ENCODE results near the gene KLHL22.
"Not testable (repeated sequence)": the region's sequence is repeated elsewhere in the genome, so short reads cannot be mapped to it uniquely, and the experiment has no call there.

Gene KLHL22

DNA sequence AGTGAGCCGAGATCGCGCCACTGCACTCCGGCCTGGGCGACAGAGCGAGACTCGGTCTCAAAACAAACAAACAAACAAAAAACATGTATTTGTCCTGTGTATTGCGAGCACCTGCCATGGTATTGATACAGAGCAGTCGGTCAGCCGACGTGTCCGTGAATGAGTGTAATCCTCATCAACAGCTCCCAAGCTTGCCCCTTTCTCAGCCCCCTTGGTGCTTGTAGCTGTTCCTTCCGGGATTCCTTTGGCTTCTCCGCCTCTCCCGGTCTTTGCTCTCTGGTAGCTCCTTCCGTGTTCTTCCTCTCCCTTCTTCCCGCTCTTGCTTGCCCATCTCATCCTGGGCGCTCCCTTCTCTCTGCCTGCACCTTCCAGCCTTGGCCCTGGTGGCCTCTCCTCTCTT is 90.7 kb downstream of the KLHL22 start:
- DNase-seq = no peak

DNA sequence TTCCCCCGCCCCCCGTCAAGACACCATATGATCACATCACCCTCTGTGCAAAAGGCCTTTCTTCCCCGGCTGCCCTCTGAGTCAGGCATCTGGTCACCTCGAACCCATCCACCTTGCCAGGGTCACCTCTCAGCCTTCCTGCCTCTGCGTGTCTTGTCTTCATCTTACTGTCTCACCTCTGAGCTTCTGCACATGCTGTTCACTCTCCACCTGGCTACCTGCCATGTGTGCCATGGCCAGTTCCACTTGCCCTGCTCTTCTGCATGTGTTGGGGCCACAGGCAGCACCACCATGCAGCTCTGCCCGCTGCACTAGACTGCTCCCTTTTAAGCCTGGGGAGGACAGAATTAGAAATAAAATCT is 91.8 kb downstream of the KLHL22 start:
- no peak for DNase-seq

DNA sequence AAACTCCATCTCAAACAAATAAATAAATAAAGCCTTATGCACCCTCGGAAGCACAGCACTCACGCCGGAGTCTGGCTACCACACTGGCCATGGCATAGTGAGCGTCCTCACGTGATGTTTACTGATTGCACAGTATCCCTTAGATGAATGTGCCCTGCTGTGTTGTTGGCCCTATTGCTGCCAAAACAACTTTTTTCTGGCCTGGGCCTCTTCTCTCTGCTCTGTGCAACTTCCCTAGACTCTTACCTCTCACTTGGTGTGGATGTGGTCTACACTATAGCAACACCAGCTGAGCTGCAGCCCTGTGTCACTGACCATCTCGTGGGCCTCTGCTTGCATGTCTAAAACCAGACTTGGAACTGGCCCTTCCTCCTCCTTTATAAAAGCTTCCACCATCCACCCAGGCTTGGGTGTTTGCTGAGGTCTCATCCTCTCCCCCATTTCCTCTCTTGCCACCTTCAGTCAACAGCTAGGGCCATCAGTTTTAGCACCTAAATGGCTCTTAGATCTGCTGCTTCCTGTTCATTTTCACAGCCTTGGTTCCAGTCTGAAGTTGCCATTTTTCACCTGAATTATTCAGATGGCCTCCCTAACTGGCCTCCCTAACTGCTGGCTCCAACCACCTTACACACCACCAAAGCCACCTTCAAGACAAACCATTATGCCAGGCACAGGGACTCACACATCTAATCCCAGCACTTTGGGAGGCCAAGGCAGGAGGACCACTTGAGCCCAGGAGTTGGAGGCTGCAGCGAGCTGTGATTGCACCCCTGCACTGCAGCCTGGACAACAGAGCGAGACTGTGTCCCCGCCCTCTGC is 92.4 kb downstream of the KLHL22 start:
- DNase-seq = no peak

DNA sequence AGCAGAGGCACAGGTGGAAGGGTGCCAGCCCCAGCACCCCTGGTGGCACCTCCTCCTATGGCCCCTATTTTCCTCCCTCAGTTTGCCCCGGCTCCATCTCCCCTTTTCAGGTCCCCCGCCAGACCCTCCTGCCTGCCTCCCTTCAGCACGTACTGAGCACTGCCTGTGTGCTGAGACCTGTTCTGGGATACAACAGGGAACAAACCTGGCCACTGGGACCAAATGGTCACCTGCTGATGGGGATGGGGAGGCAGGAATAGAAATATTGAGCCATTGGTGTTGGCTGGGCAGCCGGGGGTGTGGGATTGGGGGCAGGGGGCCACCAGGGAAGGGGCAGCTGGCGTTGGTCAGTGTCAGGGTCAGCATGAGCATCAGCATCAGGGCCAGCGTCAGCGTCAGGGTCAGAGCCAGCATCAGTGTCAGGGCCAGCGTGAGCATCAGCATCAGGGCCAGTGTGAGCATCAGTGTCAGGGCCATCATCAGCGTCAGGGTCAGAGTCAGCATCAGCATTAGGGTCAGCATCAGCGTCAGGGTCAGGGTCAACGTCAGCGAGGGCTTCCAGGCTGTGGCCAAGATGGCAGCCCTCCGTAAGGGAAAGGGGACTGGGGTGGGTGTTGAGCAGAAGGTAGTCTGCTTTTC is 94.1 kb downstream of the KLHL22 start:
- DNase-seq = no peak

GRCh38 chr22:20400606-20401375 is 94.8 kb downstream of the KLHL22 start:
- DNase-seq = no peak

- DNase-seq = no peak
Observed at GRCh38 chr22:20399866-20400605, 95.6 kb downstream of the KLHL22 start.

DNA sequence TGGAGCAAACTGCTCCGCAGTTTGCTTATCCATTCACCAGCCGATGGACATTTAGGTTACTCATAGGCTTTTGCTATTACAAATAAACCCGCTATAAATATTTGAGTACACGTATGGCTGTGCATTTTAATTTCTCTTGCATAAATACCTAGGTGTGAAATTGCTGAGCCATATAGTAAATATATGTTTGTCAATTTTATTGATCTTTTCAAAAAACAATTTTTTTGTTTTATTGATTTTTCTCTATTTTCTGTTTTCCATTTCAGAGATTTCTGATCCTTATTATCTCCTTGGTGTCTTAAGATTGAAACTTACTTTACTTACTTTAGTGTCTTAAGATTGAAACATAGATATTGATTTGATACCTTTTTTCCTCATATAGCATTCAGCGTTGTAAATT is 97.2 kb downstream of the KLHL22 start:
- DNase-seq = no peak

GRCh38 chr22:20397498-20397897 is 98.1 kb downstream of the KLHL22 start:
- DNase-seq = no peak

GRCh38 chr22:20396639-20397038 is 99.0 kb downstream of the KLHL22 start:
- DNase-seq = no peak

- no peak for DNase-seq
Observed at GRCh38 chr22:20395907-20396287, 99.7 kb downstream of the KLHL22 start.

DNA sequence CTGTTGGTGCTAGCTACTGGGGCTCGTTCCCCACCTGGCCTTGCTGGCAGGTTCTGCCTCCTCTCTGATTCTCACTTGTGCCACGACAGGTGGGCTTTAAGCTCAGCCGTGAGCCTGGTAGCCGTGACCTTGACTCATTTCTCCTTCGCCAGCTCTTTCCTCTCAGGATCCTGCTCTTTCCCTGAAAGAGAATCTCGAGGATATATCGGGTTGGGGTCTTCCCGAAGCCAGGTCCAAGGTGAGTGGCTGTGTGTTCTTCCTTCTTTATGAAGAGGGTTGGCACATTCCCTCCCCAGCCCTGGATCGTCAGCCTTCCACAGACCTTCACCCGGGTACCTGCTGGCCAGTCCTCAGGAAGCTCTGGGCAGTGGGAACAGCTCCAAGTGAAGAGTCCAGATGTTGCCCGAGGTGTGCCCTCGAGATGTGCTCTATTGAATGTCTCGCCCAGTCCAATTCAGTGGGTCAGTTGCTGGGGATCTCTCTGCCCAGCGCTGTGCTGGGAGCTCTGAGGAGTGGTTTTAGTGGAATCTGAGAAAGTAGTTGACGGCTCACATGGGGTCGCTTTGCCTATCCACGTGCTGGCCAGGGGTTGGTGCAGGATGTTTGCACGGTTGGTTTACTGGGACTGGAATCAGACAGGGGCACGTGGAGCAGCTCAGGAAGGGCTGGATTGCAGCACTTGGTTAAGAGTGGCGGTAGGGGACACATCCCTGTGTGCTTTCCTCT is 100.3 kb downstream of the KLHL22 start:
- DNase-seq = no peak

DNA sequence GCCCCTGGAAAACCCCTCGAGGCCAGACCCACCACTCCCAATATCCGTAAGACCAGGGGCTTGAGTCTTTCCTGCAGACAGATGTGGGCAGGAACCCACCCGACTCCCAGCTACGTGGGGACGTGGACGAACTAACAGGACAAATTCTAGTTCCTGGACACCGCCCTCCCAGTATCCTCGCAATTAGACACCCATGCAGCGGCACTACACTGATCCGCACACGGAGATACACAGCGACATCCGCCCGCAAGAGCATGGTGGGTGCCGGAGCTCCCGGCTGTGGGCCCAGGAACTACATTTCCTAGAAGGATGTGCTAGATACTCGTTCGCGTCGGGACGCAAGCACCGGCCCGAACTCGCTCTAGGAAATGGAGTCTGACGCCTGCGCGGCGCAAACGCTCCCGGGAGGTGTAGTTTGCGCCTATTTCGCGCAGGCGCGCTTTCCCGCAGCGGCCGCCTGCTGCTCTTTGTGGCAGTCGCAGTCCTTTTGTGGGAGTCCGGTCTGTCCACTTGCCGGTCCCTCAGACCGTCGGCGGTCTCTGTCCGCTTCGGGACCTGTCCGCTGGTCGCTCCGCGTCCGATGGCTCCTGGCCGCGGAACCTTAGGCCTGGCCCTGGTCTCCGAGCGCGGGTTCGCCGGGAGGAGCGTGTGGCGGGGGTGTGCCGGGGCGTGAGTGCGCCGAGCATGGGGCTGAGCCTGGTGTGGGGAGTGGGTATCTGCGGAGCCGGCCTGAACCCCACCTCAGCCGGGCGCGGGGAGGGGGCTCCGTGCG is 101.7 kb downstream of the KLHL22 start, which contains the start of gene ZNF74:
TSS of gene ZNF74 (plus strand) at position 447 of the 772 bp plus-strand sequence. CDS start 478 bp downstream, outside the sequence.
- peak; percentile 37 to 94 (median 86) for DNase-seq

DNA sequence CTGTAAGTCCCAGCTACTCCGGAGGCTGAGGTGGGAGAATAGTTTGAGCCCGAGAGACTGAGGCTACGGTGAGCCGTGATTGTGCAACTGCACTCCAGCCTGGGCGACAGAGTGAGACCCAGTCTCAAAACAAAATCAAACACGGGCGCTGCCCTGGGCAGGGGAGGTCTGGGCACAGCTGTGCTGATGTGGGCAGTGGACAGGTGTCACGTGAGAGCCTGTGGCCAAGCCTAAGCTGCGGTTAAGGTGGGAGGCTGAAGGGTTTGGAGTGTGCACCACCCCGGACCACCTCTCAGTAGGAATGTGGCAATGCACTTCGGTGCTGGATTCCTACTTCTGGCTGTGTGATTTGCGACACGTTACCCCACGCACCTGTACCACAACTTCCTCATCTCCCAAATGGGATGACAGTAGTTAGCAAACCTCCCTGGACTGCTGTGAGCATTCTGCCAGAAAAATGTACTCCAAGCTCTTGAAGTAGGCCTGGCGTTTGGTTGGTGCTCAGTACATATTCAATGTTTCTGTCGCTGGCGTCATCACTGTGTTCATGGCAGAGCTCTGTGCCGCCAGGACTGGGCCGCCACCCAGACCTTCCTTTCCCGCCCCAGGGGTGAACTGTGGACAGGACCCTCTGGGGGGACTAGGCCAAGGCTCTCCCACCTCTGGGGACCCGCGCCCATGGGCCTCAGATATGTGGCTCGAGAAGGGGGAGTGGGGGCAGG is 102.5 kb downstream of the KLHL22 start:
- DNase-seq = peak in 2 of 58 donors; percentile 41 to 49

GRCh38 chr22:20392365-20392881 is 103.2 kb downstream of the KLHL22 start:
- not testable (repeated sequence) for DNase-seq

Data from anterior cingulate cortex (tissue), 58 donors.